Amniotic stem cell (primary cell): Measurements from ENCODE around the gene SRGAP3.

Experiments
- DNase-seq: peaks from one replicate; lab custom pipeline; 2025; lab: John Stamatoyannopoulos, UW

SRGAP3 gene

GRCh38 chr3:8985876-8986275, 263.6 kb downstream of the SRGAP3 start:
- DNase-seq = no peak

GRCh38 chr3:8985411-8985831, 264.0 kb downstream of the SRGAP3 start:
- no peak for DNase-seq

GRCh38 chr3:8984526-8984925, 264.9 kb downstream of the SRGAP3 start:
- no peak for DNase-seq

GRCh38 chr3:8984081-8984480, 265.4 kb downstream of the SRGAP3 start:
- no peak for DNase-seq

GRCh38 chr3:8983591-8983990, 265.9 kb downstream of the SRGAP3 start:
- DNase-seq = no peak

GRCh38 chr3:8983026-8983425, 266.4 kb downstream of the SRGAP3 start:
- no peak for DNase-seq

- DNase-seq = no peak
Observed at GRCh38 chr3:8982509-8982908, 266.9 kb downstream of the SRGAP3 start.

GRCh38 chr3:8981700-8982099, 267.7 kb downstream of the SRGAP3 start:
- no peak for DNase-seq

GRCh38 chr3:8981296-8981695, 268.1 kb downstream of the SRGAP3 start:
- no peak for DNase-seq

- no peak for DNase-seq
Observed at GRCh38 chr3:8980756-8981257, 268.6 kb downstream of the SRGAP3 start.

- DNase-seq = no peak
Observed at GRCh38 chr3:8979262-8979661, 270.2 kb downstream of the SRGAP3 start.

GRCh38 chr3:8978551-8978950, 270.9 kb downstream of the SRGAP3 start:
- DNase-seq = no peak

- DNase-seq = no peak
Observed at GRCh38 chr3:8976540-8977182, 272.8 kb downstream of the SRGAP3 start.

GRCh38 chr3:8975081-8976020, 274.1 kb downstream of the SRGAP3 start:
- no peak for DNase-seq

- no peak for DNase-seq
Observed at GRCh38 chr3:8974458-8974857, 275.0 kb downstream of the SRGAP3 start.

GRCh38 chr3:8972639-8973038, 276.8 kb downstream of the SRGAP3 start:
- no peak for DNase-seq

GRCh38 chr3:8970971-8971589, 278.4 kb downstream of the SRGAP3 start:
- peak; percentile 11 for DNase-seq

GRCh38 chr3:8969241-8969640, 280.2 kb downstream of the SRGAP3 start:
- no peak for DNase-seq

- no peak for DNase-seq
Observed at GRCh38 chr3:8968375-8968882, 281.0 kb downstream of the SRGAP3 start.

GRCh38 chr3:8967553-8967952, 281.9 kb downstream of the SRGAP3 start:
- no peak for DNase-seq

- DNase-seq = no peak
Observed at GRCh38 chr3:8966820-8967348, 282.6 kb downstream of the SRGAP3 start.

- no peak for DNase-seq
Observed at GRCh38 chr3:8966150-8966819, 283.2 kb downstream of the SRGAP3 start.
